ENCODE data around the gene COPB1. TPM values are rescaled to one million over a fixed set of nuclear protein-coding genes. Genes with fewer than 3 reads are reported as not detected.
"Not testable (repeated sequence)": the region's sequence is repeated elsewhere in the genome, so short reads cannot be mapped to it uniquely, and the experiment has no call there.

The COPB1 gene
- 263 and 357 TPM in 2 replicates for total RNA-seq (2014; rRNA removed; shearing (Covaris generic))

- peak; percentile 94 for DNase-seq (ENCODE audit: low read depth)
These were observed at the start of gene COPB1 for GRCh38 chr11:14499560-14500180. COPB1 (minus strand) TSS chr11:14499811; CDS start chr11:14498928, 883 bp downstream.

GRCh38 chr11:14547440-14547839, 47.8 kb upstream of the COPB1 start:
- no peak for DNase-seq (ENCODE audit: low read depth)

- no peak for DNase-seq (ENCODE audit: low read depth)
These were observed 47.1 kb upstream of the COPB1 start for GRCh38 chr11:14546672-14547071.

- DNase-seq (ENCODE audit: low read depth): peak; percentile 17
These were observed 45.0 kb upstream of the COPB1 start for GRCh38 chr11:14544611-14545010.

GRCh38 chr11:14543260-14543659, 43.6 kb upstream of the COPB1 start:
- no peak for DNase-seq (ENCODE audit: low read depth)

- DNase-seq (ENCODE audit: low read depth): no peak
These were observed 42.7 kb upstream of the COPB1 start for GRCh38 chr11:14542324-14542723.

GRCh38 chr11:14541192-14541947, 41.8 kb upstream of the COPB1 start:
- peak; percentile 9 for DNase-seq (ENCODE audit: low read depth)

GRCh38 chr11:14539982-14540421, 40.4 kb upstream of the COPB1 start:
- no peak for DNase-seq (ENCODE audit: low read depth)

GRCh38 chr11:14538926-14539554, 39.4 kb upstream of the COPB1 start:
- no peak for DNase-seq (ENCODE audit: low read depth)

GRCh38 chr11:14538271-14538925, 38.8 kb upstream of the COPB1 start:
- DNase-seq (ENCODE audit: low read depth): no peak

GRCh38 chr11:14537134-14537599, 37.6 kb upstream of the COPB1 start:
- DNase-seq (ENCODE audit: low read depth): peak; percentile 23

- DNase-seq (ENCODE audit: low read depth): not testable (repeated sequence)
These were observed 35.6 kb upstream of the COPB1 start for GRCh38 chr11:14535166-14535565.

GRCh38 chr11:14529951-14530350, 30.3 kb upstream of the COPB1 start:
- peak; percentile 56 for DNase-seq (ENCODE audit: low read depth)

- DNase-seq (ENCODE audit: low read depth): no peak
These were observed 29.7 kb upstream of the COPB1 start for GRCh38 chr11:14529321-14529720.

- no peak for DNase-seq (ENCODE audit: low read depth)
These were observed 23.2 kb upstream of the COPB1 start for GRCh38 chr11:14522801-14523200.

GRCh38 chr11:14522245-14522644, 22.6 kb upstream of the COPB1 start:
- DNase-seq (ENCODE audit: low read depth): no peak

- DNase-seq (ENCODE audit: low read depth): no peak
These were observed 21.1 kb upstream of the COPB1 start for GRCh38 chr11:14520747-14521151.

- DNase-seq (ENCODE audit: low read depth): peak; percentile 97
These were observed 20.5 kb upstream of the COPB1 start, which contains the start of gene PSMA1 for GRCh38 chr11:14519917-14520746. PSMA1 (minus strand) TSS chr11:14520386; CDS start chr11:14520299, 87 bp downstream.

- no peak for DNase-seq (ENCODE audit: low read depth)
These were observed 19.9 kb upstream of the COPB1 start for GRCh38 chr11:14519597-14519916.

GRCh38 chr11:14518820-14519219, 19.2 kb upstream of the COPB1 start:
- no peak for DNase-seq (ENCODE audit: low read depth)

GRCh38 chr11:14513800-14514199, 14.2 kb upstream of the COPB1 start:
- no peak for DNase-seq (ENCODE audit: low read depth)

Measured in M059J (cell line).